GM11168 (cell line): ENCODE measurements around the gene RBM27.
"Not testable (repeated sequence)": the region's sequence is repeated elsewhere in the genome, so short reads cannot be mapped to it uniquely, and the experiment has no call there.

ENCODE experiments used
- in situ Hi-C: fragments of 300-500 bp; cut with MboI; formaldehyde crosslinking; loops from one replicate; pipeline ENCODE4 v1.12.0; 2022; ENCODE audit warnings: low sequenced_read_pairs; ENCODE audit not compliant: unreplicated experiment

RBM27 gene

DNA sequence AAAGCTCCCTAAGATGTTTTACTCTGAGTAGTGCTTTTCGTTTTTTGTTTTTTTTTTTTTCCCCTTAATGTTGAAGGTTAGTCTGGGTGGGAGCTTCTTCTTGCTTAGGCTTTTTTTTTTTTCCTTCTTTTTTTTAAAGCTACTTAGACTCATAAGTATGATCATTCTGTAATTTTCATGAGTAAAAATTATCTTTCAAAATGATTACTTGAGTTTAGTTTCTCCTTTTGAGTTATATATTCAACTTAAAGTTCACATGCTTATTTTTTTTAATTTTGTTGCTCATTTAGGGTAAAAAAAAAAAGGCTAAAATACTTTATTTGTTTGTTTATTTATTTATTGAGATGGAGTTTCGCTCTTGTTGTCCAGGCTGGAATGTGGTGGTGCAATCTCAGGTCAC lies 2.9 kb downstream of the RBM27 start:
- in situ Hi-C loops, result no loop called here

DNA sequence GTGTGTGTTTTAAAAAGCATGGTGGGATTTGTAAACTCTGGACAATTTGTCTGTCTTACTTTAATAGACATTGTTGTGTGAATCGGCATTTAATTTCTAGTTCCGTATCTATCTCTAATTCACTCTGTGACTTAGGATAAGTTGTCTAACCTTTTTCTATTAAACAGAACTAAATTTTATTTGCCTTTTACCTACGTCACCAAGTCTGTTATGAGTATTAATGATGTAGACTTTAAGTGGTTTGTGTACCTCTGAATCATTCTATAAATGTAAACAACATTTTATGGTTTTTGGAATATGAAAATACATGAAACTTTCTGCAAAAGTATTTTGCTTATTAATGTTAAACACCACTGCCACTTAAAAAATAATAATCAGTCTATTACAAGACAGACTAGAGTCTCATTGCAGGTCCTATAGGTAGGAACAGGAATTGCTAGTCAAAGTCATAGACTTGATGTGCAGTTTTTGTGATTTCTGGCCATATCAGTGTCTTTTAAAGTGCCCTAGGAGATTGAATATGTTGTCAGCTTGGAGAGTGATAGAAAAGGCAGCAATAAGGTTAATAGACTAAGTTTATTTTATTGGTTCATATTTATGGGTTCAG lies 5.6 kb downstream of the RBM27 start:
- in situ Hi-C loops, result no loop called here

DNA sequence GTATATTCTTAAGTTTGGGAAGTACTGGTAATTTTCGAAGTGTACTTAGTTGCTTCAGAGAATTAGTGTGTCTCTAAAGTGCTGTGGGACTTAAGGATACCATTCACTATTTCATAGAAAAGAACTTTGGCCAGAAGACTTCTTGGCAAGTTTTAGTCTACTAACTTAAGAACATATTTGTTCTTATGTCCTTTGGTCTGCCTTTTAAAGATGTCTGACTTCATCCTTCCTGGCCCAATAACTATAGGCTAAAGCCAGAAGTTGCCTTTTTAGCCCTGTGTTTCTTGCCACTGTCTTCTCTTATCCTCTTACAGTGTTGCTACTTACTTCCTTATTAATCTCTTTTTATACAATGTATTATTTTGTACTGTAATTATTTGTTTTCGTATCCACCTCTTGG lies 6.3 kb downstream of the RBM27 start:
- in situ Hi-C loops, result no loop called here

DNA sequence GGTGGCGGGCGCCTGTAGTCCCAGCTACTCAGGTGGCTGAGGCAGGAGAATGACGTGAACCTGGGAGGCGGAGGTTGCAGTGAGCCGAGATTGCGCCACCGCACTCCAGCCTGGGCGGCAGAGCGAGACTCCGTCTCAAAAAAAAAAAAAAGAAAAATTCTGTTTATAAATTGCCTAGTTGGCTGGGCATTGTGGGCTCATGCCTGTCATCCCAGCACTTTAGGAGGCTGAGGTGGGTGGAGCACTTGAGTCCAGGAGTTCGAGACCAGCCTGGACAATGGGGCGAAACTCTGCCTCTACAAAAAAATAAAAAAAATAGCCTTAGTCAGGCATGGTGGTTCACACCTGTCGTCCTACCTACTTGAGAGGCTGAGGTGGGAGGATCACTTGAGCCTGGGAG lies 7.4 kb downstream of the RBM27 start:
- in situ Hi-C loops, result not testable (repeated sequence)

DNA sequence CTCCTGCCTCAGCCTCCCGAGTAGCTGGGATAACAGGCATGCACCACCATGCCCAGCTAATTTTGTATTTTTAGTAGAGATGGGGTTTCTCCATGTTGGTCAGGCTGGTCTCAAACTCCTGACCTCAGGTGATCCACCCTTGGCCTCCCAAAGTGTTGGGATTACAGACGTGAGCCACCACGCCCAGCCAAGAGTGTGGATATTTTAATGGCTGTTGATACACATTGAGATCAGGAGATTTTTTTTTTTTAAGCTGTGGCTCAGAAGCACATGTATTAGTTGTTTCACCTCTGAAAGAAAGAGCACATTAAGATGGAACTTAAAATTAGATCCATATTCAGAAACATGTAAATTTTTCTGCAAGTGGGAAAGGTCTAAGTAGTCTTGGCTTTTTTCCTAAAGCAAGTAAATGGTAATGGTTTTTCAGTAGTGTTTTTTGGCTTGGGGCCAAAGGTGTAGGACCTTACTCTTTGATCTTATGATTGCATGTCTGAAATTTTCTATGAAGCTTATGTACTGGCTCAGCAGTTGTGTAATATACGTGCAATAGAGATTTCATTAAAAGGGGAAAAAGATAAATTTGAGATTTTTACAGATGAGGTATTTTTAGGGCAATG lies 9.9 kb downstream of the RBM27 start:
- in situ Hi-C loops, result no loop called here

DNA sequence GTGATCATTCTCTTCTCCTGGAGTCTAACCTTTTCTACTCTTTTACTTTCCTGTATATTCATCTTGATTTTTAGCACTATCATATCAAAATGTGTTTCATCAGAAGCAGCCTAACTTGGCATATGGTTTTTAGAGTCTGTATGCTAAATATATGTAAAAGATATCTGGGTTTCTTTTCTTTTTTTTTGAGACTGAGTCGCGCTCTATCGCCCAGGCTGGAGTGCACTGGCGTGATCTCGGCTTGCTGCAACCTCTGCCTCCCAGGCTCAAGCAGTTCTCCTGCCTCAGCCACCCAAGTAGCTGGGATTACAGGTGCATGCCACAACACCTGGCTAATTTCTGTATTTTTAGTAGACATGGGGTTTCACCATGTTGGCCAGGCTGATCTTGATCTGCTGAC lies 11.5 kb downstream of the RBM27 start:
- in situ Hi-C loops, result not testable (repeated sequence)

DNA sequence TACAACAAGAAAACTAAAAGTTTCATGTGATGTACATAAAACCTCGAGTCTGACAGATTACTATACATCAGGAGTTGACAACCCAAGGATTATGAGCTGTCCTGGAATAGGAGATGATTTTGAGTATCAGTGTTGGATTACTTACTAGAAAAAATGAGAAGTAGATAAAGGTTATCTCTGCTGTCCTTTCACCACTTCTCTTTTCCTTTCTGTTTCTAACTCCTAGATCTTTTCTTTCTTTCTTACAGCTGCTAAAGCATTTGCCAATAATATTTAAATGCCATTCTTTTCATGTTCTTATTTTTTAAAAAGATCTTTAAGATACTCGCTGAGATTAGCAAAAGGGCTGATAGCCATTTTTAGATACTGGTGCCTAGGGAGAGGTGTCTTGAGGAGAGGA lies 14.8 kb downstream of the RBM27 start:
- in situ Hi-C loops, result no loop called here

DNA sequence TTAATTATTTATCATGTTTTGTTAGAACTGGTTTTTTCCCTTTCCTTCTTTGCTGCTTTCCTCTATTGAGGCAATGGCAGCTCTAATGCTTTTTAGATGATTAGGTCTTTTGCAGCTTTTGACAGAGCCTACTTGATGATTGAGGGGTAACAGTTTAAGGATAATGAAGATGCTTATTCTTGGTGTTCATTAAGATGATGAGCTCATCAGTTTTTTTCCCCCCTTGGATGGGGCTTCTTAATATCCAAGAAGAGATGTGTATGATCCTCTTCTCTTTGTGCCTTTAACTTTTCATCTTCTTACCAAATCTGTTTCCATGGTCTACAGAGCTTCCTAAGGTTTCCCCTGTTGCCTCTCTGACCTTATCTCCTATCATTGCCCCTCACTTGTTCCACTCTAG lies 15.8 kb downstream of the RBM27 start:
- in situ Hi-C loops, result no loop called here

DNA sequence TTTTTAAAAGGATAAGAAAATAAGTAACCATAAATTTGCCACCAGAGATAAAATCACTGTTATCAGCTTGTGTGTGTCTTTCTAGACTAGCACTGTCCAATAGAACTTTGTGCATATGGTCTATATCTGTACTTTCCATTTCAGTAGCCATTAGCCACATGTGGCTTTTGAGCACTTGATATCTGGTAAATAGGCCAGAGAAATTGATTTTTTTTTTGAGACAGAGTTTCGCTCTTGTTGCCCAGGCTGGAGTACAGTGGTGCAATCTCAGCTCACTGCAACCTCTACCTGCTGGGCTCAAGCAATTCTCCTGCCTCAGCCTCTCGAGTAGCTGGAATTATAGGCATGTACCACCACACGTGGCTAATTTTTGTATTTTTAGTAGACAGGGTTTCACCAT lies 17.8 kb downstream of the RBM27 start:
- in situ Hi-C loops, result no loop called here

DNA sequence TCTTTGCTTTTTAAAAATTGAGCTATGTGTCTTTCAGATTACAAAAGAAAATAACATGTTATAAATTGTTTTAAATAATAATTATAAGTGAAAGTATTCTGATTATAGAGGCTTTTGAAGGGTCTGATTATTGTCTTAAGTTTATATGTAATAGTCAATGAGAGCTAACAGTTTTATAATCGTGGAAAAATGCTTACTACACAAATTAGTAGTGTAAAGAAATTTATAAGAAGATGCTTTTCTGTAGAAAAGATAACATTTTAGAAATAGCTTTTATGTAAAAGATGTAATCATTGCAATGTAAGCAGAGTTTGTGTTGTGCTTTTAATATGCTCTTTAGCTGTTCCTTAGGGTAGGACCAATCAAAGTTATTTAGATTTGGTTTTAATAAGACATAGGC lies 18.6 kb downstream of the RBM27 start:
- in situ Hi-C loops, result no loop called here

DNA sequence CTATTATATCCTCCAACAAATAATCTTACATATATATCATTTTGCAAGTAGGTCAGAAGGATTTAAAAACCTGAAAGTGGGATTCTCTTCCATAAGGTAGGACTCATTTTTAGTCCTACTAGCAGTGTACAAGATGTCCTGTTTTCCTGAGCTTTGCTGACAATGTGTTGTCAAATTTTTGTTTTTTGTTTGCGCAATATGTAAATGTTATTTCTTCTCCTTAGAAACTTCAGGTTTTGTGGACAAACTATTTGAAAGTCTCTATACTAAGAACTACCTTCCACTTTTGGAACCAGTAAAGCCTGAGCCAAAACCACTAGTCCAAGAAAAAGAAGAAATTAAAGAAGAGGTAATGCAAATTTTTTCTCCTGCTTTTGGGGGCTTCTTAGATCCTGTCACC lies 19.8 kb downstream of the RBM27 start:
- in situ Hi-C loops, result no loop called here

DNA sequence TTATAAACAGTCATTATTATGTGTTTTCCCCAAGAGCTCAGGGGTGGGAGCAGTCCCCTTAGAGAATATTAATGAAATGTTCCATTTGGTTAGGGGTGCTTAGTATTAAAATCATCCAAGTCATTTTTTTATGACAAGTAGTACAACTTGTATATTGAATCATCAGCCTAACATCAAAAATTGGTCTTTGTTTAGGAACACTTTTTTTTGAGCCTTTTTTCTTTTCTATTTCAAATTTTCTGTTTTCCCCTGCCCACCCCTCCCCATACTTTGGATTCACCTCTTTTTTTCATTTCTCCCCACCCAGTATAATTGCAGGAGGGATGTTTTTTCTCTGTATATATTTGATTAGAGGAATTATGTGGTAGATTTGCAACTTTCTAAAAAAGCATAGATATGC lies 25.8 kb downstream of the RBM27 start:
- in situ Hi-C loops, result no loop called here

DNA sequence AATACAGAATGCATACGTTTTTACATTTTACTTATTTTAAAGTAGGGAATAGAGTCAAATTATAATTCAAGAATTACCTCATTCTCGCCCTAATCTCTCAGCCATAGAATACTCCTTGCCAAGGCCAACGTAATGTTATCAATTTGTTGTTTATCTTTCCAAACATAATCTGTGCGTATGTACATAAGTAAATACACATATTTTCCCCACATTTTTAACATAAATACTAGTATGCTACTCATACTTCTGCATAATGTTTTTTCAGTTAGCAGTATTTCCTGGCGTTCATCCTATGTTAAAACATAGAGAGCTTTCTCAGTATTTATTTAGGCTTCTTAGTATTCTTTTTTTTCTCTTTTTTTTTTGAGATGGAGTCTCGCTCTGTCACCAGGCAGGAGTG lies 28.8 kb downstream of the RBM27 start:
- in situ Hi-C loops, result no loop called here

DNA sequence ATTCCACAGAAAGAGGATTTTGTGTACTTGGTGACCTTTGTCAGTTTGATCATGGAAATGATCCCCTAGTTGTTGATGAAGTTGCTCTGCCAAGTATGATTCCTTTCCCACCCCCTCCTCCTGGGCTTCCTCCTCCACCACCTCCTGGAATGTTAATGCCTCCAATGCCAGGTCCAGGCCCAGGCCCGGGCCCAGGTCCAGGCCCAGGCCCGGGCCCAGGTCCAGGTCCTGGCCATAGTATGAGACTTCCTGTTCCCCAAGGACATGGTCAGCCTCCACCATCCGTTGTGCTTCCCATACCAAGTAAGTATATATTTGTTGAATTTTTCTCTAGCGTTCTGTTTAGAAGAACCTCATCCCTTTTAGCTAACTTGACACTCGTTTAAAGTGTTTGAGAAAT lies 30.0 kb downstream of the RBM27 start:
- in situ Hi-C loops, result no loop called here

DNA sequence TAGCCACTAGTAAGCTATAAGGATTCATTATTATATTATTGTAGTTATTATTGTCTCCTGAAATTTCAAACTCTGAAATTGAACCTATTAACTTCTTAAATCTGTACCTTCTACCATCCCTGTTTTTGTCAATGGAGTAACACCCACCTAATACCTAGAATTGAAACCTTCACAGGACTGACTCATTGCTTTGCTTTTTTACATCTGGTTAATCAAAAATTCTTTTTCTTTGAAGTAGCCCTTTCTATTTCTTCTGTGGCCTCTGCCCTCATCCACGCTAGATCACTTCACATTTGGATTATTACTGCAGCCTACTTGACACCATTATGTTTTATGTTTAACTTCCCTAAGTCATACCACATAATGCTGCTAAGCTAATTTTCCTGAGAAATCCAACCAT lies 35.6 kb downstream of the RBM27 start:
- in situ Hi-C loops, result no loop called here

DNA sequence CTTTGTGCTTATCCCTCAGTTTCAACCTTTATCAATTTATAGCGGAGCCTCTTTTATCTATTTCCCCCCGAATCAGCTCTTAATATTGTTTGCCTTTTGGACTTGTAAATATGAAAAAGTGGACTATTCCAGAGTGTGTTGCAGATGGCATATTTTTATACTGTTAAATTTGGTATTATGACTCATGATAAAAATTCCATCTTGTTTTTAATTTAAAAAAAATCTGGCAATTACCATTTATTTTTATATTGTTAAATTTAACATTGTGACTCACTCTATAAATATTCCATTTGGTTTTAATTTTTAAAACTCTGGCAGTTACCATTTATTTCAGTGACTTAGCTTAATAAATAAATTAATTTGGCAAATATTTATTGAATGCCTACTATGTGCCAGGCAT lies 37.5 kb downstream of the RBM27 start:
- in situ Hi-C loops, result no loop called here

DNA sequence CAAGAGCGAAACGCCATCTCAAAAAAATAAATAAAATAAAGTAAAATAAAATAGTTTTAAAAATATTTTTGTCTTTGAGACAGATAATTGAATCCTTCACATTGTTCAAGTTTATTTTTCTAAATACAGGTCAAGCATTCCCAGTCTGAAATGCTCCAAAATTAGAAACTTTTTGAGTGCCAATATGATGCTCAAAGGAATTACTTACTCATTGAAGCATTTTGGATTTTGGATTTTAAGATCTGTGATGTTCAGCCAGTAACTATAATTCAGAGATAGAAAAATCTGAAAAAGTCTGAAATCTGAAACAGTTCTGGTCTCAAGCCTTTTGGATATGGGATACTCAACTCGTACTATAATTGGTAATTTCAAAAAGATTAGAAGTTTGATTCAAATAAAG lies 39.8 kb downstream of the RBM27 start:
- in situ Hi-C loops, result no loop called here

DNA sequence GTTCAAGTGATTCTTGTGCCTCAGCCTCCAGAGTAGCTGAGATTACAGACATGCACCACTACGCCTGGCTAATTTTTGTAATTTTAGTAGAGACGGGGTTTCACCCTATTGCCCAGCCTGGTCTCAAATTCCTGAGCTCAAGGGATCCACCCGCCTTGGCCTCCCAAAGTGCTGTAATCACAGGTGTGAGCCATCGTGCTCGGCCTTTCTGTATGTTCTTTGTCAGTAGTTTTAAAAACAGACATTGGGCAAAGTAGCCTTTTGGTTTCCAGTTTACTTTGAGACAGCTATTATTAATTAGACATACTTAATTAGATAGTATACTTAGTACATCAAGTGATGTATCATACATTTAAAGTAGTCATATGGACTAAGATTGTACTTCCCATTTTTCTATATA lies 45.2 kb downstream of the RBM27 start:
- in situ Hi-C loops, result no loop called here

DNA sequence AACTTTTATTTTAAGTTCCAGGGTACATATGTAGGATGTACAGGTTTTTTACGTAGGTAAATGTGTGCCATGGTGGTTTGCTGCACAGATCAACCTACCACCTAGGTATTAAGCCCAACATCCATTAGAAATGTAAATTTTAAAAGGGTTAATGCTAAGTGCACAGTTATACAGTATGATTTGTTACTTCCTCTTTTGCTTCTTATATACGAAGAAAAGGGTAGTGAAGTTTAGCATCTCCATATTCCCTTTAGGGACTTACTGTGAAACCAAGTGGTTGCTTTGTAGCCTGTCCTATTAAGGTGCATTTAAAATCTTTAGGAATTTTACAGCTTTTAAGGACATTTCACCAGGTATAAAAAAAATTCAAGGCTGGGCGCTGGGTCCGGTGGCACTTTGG lies 46.4 kb downstream of the RBM27 start:
- in situ Hi-C loops, result no loop called here
